GM12801 (cell line): ENCODE data around the gene SEMA5A.

Source experiments
- TF ChIP-seq, protein P1 (sequence below): IDR thresholded peaks from one replicate; pipeline ENCODE4 v1.5.1; 2011; ENCODE audit warnings: control low read depth; ENCODE audit not compliant: insufficient read length; ENCODE audit errors: extremely low read depth

The SEMA5A gene

DNA sequence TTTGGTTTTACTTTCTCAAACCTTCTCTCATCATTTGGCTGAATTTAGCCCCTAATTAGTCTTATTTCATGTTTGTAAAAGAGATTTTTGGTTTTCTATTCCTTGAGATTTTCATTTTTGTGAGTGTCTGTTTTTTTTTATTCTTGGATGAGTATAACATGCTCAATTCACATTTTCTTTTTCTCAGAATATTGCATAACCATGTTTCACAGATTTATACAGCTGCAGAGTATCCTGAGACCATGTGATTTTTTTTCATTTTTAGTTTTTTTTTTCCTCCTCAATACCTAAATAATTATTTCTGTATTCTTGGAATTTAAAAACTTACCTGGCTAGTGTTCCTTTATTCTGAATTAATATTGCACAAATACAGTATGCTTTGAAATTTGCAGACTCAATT is 361.9 kb downstream of the SEMA5A start:
- TF ChIP-seq, protein P1, sequence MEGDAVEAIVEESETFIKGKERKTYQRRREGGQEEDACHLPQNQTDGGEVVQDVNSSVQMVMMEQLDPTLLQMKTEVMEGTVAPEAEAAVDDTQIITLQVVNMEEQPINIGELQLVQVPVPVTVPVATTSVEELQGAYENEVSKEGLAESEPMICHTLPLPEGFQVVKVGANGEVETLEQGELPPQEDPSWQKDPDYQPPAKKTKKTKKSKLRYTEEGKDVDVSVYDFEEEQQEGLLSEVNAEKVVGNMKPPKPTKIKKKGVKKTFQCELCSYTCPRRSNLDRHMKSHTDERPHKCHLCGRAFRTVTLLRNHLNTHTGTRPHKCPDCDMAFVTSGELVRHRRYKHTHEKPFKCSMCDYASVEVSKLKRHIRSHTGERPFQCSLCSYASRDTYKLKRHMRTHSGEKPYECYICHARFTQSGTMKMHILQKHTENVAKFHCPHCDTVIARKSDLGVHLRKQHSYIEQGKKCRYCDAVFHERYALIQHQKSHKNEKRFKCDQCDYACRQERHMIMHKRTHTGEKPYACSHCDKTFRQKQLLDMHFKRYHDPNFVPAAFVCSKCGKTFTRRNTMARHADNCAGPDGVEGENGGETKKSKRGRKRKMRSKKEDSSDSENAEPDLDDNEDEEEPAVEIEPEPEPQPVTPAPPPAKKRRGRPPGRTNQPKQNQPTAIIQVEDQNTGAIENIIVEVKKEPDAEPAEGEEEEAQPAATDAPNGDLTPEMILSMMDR, result no peak

DNA sequence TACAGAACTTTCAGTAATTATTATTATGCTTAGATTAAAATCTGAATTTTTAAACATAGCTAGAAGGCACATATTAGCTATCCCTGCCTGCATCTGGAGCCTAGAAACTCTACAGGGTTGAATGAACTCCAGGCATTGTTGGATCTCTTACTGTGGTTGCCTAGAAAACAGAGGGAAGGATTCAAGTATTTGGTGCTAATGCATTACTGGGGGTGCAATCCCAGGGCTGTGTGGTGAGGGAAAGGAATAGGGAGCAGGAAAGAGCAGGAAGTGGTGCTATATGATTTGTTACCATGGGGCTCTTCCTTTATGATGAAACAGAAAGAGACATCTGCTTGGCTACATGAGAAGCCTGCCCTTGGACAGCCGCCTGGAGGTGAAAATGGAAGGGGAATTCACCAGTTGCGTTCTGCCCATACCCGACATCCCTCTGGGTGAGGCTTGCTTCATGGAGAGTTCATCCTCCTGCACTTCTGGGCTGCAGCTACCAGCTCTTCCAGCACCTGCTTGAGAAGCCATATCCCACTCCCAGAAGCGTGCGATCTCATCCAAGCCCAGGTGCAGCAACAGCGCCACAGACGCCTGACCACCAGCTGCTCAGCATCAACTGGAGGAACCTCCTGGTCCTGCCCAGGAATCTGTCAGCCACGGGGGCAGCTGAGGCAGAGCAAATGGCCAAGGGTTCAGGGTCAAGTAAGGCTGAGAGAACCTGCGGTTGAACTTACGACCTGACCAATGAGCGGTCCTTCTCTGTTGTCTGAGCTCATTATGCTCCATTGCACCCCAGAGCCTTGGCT is 362.8 kb downstream of the SEMA5A start:
- TF ChIP-seq, protein P1, result no peak

DNA sequence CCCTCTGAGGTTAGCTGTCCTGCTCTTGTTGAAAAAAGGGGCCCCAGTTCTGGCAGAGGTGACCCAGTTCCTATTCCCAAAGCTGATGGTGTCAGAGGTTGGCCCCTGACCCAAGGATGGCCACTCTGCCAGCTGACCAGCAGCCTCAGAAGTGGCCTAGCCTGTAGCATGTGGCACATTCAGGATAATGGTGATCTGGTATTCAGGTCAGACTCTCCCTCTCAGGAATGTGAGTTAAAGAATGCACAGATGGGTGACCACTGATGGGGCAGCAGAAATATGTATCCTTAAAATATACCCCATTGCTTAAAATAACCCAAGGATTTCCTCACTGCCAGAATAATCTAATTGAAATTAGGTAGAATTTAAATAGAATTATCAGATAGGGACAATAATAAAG is 369.2 kb downstream of the SEMA5A start:
- TF ChIP-seq, protein P1, result no peak

DNA sequence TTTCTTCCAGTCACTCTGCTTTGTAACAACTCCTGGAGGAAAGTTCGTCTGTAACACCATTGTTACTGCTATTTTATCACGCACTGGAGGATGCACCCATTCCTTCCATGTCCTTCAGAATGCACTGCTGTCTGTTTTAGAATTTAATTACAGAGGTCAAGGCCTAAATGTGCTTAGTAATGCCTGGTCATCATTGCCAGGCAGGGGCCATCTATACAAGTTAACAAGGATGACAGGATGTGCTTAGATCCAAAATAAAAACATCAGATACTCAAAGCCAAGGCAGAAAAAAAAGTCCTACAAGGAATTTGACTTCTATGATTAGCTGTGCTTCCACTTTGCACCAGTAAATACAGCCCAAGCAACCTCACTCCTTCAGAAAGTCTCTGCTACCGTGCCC is 371.4 kb downstream of the SEMA5A start:
- TF ChIP-seq, protein P1, result no peak

DNA sequence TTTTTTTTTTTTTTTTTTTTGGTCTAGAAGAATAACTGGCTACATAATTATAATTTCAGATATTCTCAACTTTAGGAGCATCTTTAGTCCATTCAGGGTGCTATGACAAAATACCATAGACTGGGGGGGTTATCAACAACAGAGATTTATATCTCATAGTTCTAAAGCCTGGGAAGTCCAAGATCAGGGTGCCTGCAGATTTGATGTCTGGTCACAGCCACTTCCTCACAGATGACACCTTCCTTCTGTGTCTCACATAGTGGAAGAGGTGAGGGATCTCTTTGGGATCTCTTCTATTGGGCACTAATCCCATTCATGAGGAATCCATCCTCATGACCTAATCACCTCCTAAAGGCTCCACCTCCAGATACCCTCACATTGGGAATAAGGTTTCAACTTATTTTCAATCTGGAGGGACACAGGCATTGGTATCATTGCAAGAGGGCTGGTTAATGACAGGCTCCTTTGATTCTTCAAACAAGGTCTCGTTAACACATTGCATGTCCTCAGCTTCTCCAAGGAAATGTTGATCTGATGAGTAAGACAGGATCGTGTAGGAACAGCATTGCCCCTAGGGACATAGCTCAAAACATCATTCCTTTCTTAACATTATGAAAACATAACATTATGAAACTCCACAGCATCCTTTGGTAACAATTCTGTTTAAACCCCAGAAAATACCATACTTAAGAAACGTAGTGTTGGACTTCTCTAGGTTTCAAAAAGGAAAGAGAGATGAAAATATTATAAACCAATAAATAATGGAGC is 372.4 kb downstream of the SEMA5A start:
- TF ChIP-seq, protein P1, result no peak

DNA sequence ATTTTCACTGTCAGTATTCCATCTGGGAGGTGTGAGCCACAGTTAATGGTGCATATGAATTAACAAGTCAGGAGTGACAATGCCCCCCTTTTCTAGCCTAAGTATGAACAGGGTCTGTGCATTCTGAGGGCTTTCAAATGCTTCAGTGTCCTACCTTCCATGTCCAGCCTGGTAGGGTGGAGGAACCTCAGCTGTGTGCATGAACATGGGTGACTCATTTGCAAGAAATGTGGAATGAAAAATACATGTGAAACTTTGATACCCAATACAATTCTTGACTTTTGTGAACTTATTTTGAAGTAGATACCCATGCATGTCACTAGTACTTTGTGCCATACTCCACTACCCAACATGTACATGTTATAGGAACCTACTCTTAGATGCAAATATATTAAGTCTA is 375.8 kb downstream of the SEMA5A start:
- TF ChIP-seq, protein P1, result no peak

DNA sequence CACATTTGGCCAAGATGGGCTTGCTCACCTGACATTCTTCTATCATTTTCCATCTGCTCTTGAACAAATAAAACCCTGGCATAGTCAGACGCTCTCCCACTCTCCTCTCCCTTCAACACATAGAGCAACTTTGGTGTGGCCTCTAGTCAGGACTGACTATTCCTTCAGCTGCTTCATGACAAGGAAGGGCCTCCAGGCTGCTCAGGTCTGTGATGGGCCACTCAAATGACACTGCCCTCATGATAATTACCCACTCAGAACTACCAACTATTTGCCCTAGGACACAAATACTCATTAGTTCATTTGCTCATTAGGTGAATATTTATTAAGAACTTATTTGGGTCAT is 376.3 kb downstream of the SEMA5A start:
- TF ChIP-seq, protein P1, result no peak
